Coronary artery (tissue), 2 donors: ENCODE results near the gene GIGYF1.
A peak's percentile ranks its signal among the peaks of the same experiment; 100 is the strongest.

Experiments
- DNase-seq: peaks from one replicate; pipeline ENCODE4 v3.0.0-alpha.2; 2017; ENCODE audit warnings: low spot score
- H3K27ac ChIP-seq, 2 donors: fragments of 200-600 bp; sonication (generic); one replicate each; pipeline ENCODE4 v1.5.1; 2016 to 2019
- H3K4me3 ChIP-seq: fragments of 200-600 bp; sonication (generic); 2 replicates; pipeline ENCODE4 v1.5.1; 2016; ENCODE audit warnings: mild to moderate bottlenecking, moderate library complexity
- CTCF ChIP-seq: fragments of 200-600 bp; sonication (generic); IDR thresholded peaks from one replicate; pipeline ENCODE4 v1.5.1; 2019; ENCODE audit warnings: antibody characterized with exemption

GIGYF1 gene

GRCh38 chr7:100694098-100694745 lies at the start of gene GIGYF1:
TSS of gene GIGYF1 (minus strand) at chr7:100694250. CDS start at chr7:100688238, 6,012 bp downstream.
- Histone ChIP-seq H3K4me3 (peak within 1 kb of the TSS; percentile 98), H3K27ac (peak within 1 kb of the TSS; percentile 80 to 94)
- no peak for TF ChIP-seq CTCF
- no peak for DNase-seq

- no peak for DNase-seq
- no peak overlapping the region for H3K4me3 ChIP-seq
- no peak for TF ChIP-seq CTCF
- no peak overlapping the region for H3K27ac ChIP-seq
These were observed 45.9 kb upstream of the GIGYF1 start for GRCh38 chr7:100739934-100740333.

GRCh38 chr7:100736671-100737070 lies 42.6 kb upstream of the GIGYF1 start:
- H3K4me3 ChIP-seq: no peak overlapping the region
- TF ChIP-seq CTCF: no peak
- H3K27ac ChIP-seq: no peak overlapping the region
- DNase-seq: no peak

- TF ChIP-seq CTCF: no peak
- DNase-seq: no peak
These were observed 41.7 kb upstream of the GIGYF1 start for GRCh38 chr7:100735730-100736129.

GRCh38 chr7:100731937-100732636 lies 38.0 kb upstream of the GIGYF1 start:
- no peak for TF ChIP-seq CTCF
- no peak for DNase-seq

More at GRCh38 chr7:100735730-100736129, 41.7 kb upstream of the GIGYF1 start:
- no peak overlapping the region for H3K27ac ChIP-seq
- H3K4me3 ChIP-seq: no peak overlapping the region

GRCh38 chr7:100730136-100730800 lies 36.2 kb upstream of the GIGYF1 start:
- Histone ChIP-seq H3K4me3 (no peak overlapping the region), H3K27ac (no peak overlapping the region)
- no peak for DNase-seq
- TF ChIP-seq CTCF: no peak

More at GRCh38 chr7:100731937-100732636, 38.0 kb upstream of the GIGYF1 start:
- Histone ChIP-seq H3K4me3 (no peak overlapping the region), H3K27ac (no peak overlapping the region)
